NCI-H2196 treated with DMSO at 0.1 percent for 48 hours (cell line): Measurements from ENCODE around the gene RNF26.

Experiments
- DNase-seq: peaks from one replicate; lab custom pipeline; 2025; ENCODE audit not compliant: unreplicated experiment; lab: John Stamatoyannopoulos, UW

Gene RNF26

GRCh38 chr11:119369132-119369925 lies 35.0 kb downstream of the RNF26 start:
- no peak for DNase-seq

- DNase-seq: no peak
These were observed 36.2 kb downstream of the RNF26 start for GRCh38 chr11:119370486-119371046.

GRCh38 chr11:119371067-119371601 lies 36.8 kb downstream of the RNF26 start:
- DNase-seq: no peak

GRCh38 chr11:119371778-119372182 lies 37.5 kb downstream of the RNF26 start:
- peak; percentile 55 for DNase-seq

DNA sequence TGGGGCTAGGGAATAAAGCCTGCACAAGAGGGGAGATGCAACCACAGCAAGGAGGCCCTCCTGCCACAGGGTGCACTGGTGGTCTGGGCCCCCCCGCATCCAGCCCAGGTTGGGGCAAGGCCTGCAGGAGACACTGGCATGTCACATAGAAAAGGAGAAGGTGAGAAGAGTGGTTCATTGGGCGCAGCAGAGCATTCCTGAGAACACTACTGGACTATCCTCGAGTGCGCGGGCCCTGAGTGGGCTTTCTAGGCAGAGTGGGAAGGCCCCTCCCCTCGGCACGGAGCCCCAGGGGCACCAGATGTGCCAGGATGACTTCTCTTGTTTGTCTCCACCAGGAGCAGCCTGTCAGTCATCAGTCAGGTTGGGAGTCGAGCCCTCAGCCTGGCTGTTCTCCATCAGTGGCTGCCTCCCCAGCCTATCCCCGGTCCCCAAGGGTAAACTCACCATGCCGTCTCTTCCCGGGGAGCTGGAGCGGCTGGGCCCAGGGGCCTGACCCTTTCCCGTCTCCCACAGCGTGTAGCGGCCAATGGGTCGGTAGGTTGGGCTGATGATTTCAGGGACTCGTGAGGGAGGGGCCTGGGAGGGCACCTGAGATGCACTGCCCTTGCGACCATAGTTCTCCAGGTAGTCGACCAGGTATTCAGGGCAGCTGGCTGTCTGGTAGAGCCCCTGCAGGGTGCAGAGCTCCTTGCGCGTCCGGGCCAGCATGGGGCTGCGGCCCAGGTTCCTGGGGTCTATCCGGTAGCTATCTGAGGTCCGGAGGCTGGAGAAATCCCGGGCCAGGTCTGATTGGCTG lies 38.1 kb downstream of the RNF26 start:
- DNase-seq: no peak

DNA sequence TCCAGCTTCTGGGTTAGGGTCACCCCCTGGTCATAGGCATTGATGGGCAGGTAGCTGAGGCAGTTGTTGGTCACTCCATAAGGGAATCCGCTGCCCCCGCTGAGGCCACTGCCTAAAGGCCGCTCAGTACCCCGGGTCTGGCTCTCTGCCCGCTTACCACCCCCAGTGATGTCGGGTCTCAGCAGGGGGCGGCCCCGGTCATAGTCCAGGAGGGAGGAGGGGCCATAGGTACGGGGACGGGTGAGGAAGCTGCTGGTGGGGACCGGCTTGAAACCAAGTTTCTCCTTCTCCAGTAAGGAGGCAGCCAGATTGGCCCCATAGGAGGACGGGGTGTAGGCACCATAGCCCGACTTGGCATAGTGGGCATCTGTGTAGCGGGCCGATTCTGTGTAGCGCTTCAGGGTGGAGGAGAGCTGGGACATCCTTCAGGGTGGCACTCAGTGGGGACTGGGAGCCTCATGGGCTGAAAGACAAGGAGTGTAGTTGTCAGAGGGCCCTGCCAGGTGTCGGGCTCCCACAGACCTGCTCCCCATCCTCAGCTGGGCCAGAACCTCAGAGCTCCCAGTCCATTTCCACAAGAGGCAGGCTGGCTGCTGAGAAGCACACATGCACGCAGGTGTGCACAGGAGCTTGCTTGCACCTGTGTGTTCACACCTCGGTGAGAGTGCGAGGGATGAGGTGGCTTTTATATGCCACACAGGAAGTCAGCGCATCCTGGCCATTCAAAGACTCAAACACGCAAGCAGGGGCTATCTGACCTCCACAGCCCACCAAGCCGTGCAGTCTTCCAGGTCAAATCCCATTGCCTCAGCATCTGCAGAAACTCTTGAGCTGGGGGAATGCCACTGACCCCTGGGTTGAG lies 39.0 kb downstream of the RNF26 start:
- DNase-seq: no peak

DNA sequence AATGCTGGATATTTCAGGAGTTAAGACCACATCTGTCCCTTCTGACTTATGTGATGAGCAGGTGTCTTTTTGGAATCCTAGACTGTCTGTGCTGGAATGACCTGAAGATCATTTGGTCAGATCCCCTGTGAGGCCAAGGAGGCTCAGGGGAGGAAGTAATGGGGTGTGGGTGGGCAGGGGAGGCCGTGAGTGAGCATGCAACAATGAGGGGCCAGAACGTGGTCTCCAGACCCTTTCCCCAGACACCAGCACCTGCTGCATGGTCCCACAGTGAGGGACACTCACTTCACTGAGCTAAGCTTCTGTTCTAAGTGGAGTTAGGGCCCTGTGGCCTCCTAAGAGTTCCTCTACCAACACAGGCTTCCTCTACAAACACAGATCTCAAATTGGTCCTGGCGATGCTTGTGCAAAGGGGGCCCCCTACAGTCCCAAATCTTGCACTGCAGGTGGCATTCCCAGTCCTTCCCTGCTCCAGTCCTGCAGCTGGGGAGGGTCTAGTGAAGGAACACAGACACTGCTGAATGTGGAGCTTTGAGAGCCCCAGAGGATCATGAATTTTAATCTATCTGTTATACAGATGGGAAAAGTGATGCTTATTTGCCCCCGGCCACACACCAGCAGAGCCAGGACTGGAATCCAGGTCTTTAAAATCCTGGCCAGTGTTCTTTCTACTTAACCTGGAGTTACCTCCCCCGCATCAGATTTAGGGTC lies 39.7 kb downstream of the RNF26 start:
- DNase-seq: peak; percentile 70

DNA sequence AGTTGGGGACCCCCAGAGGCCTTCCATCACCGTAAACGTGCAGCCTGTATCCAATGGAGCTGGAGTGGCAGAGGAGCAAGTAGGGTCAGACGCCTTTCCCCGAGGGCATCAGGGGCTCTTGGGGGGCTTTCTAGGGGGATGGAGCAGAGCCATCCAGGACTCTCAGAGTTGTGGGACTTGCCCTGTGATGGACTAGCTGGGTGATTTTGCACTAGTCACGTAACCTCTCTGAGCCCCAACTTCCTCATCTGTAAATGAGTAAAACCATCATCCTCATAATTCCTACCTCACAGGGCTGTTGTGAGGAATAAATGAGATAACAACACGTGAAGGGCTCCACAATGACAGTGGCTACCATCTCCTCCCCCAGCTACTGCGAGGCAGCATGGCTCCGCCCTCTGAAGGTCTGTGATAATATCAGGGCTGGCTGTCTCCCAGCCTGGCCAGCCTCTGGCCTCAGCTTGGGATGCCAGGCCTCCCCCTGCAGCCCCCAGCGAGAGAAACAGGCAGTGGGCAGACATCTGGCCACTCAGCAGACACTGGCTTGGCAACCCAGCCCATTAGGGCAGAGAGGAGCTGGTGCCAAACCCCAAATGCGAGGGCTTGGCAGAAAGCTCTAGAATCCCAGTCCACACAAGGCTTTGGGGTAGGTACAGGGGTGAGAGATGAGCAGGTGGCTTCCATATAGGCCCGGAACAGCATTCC lies 40.5 kb downstream of the RNF26 start:
- DNase-seq: peak; percentile 45

GRCh38 chr11:119375337-119376196 lies 41.2 kb downstream of the RNF26 start:
- peak; percentile 48 for DNase-seq

- peak; percentile 96 for DNase-seq
These were observed 42.0 kb downstream of the RNF26 start for GRCh38 chr11:119376197-119376847.

DNA sequence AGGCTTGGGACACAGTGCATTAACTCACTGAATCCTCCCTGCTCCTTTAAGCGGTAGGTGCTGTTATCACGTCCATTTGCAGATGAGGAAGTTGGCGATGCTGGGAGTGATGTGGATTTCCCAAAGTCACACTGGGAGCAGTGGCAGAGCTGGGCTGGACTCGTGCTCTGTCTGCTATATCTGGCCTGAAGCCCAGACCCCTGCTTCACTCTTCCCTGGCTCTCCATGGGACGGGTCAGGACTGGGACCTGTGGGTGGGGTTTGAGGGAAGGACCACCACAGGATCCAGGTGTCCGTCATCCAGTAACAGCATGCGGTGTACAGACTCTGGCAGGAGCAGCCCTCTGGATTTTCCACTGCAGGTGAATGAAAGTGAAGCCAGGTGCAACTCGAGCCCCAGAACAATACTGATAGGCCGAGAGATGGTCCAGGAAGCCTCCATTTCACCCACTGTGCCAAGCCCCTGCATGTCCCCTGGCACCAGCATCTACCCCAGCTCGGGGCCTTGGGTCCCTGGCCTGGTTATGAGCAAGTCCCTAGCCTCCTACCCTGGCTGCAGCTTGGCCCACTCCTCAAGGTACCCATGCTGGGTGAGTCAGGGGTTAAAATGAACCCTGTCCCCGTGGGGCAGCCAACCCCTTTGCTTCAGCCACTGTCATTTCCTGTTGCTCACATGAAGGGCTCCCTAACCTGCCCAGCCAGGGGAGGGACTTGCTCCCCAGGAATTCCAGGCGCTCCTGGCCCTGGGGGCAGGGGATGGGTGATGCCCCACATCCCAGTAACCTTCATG lies 43.0 kb downstream of the RNF26 start:
- DNase-seq: peak; percentile 62

- DNase-seq: no peak
These were observed 43.8 kb downstream of the RNF26 start for GRCh38 chr11:119377961-119378667.

DNA sequence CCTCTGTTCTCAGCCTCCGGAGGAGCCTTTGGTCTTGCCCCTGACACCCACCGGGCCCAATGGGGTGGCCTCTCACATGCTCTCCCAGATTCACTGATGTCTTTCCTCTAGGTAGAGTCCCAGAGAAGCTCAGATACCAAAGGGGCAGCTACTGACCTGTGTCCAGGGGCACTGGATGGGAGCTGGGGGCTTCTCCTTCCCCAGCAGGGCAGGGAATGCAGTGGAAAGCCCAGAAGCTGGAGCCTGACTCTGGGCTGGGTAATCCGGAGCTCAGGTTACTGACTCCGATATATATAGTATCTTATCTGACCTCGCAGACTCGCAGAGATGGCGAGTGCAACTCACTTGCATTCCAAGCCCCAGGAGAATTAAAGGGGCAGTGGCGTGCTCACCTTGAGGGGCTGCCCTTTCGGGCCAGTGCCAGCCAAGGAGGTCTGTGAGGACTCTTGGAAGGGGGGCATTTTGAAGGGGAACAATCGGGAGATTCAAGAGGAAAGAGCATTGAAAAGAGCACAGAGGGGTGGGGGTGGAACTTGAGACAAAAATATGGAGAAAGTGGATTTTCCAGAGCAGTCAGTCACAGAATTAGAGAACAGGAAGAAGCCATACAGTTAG lies 44.6 kb downstream of the RNF26 start:
- no peak for DNase-seq

GRCh38 chr11:119380160-119380826 lies 46.0 kb downstream of the RNF26 start:
- no peak for DNase-seq

GRCh38 chr11:119380827-119381180 lies 46.5 kb downstream of the RNF26 start:
- DNase-seq: no peak
